Epithelial cell of alveolus of lung (primary cell): ENCODE measurements around the gene RHOT2. TPM values are rescaled to one million over a fixed set of nuclear protein-coding genes. Genes with fewer than 3 reads are reported as not detected.

ENCODE experiments used
- total RNA-seq: library from RNA; depleted of rRNA; stranded (reverse); fragments of >200 nt; gene quantifications from 2 replicates; pipeline ENCODE4 v1.2.1, GENCODE V29; 2015

Gene RHOT2
- total RNA-seq: 41.0 and 52.7 TPM in 2 replicates

DNA sequence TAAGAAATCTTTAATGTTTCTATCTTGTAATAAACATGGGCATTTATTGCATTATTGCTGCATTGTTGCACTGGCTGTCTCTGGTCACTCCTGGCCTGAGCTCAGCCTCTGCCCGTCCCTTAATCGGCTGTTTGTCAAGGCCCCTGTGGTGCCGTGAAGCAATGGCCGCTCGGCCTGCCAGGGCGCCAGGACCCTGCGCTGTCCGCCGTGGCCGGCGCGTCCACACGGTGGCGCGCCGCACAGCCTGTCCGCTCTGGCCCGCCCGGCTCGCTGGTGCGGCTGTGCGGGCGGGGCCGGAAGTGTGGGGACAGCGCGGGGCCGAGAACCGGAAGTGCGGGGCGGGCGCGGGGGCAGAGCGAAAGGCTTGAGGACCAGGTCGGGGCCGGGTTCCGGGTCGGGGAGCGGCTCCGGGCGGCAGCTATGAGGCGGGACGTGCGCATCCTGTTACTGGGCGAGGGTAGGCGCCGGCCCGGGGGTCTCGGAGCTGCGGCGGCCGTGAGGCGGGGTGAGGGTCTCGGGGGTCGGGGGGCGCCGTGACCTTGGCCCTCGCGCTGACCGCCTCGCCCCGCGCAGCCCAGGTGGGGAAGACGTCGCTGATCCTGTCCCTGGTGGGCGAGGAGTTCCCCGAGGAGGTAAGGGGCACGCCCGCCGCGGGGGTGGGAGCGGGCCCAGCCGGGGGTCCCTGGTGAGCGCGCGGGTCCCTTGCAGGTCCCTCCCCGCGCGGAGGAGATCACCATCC lies at the start of gene RHOT2:
Gene RHOT2, plus strand, starts transcription at position 353 of the 739 bp plus-strand sequence. Its CDS starts 68 bp downstream, at position 421.

GRCh38 chr16:630815-631405 lies 37.0 kb upstream of the RHOT2 start, which contains the start of gene WFIKKN1:
TSS of gene WFIKKN1 (plus strand) at chr16:630985. CDS start at chr16:631254, 269 bp downstream.

GRCh38 chr16:636206-637080 lies 31.5 kb upstream of the RHOT2 start, which contains the start of gene METTL26:
TSS of gene METTL26 (minus strand) at chr16:636305. CDS start at chr16:636290, 15 bp downstream.

DNA sequence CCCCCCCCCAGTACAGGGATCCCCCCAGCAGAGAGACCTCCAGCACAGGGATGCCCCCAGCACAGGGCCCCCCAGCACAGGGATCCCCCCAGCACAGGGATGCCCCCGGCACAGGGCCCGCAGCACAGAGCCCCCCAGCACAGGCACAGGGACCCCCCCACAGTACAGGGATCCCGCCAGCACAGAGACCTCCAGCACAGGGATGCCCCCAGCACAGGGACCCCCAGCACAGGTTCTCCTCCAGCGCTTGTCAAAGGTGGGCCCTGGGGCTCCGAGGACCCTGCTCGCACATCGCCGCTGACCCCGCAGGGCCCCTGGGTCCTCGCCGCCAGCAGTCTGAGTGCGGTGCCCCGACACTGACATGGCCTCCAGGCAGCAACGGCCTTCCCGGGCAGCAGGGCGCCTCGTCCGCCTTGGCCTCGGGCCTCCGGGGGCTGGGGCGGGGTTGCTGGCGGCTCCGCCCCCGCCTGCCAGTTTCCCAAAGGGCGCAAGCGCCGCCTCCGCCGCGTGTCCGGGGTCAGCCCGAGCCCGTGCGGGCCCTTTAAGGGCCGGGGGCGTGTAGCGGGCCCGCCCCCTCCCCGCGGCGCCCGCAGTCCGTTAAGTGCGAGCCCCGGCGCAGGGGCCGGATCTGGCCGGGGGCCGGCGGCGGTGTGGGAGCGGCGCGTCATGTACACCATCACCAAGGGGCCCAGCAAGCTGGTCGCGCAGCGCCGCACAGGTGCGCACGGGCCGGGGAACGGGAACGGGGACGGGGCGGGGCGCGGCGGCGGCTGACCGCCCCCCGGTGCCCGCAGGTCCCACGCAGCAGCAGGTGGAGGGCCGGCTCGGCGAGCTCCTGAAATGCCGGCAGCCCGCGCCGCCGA lies 26.4 kb upstream of the RHOT2 start, which contains the start of gene MCRIP2:
Gene MCRIP2, plus strand, starts transcription at position 503 of the 863 bp plus-strand sequence. Its CDS starts 164 bp downstream, at position 667.

GRCh38 chr16:648781-649589 lies 18.9 kb upstream of the RHOT2 start, which contains the start of gene WDR90:
TSS of gene WDR90 (plus strand) at chr16:649365. CDS start at chr16:649417, 52 bp downstream.

DNA sequence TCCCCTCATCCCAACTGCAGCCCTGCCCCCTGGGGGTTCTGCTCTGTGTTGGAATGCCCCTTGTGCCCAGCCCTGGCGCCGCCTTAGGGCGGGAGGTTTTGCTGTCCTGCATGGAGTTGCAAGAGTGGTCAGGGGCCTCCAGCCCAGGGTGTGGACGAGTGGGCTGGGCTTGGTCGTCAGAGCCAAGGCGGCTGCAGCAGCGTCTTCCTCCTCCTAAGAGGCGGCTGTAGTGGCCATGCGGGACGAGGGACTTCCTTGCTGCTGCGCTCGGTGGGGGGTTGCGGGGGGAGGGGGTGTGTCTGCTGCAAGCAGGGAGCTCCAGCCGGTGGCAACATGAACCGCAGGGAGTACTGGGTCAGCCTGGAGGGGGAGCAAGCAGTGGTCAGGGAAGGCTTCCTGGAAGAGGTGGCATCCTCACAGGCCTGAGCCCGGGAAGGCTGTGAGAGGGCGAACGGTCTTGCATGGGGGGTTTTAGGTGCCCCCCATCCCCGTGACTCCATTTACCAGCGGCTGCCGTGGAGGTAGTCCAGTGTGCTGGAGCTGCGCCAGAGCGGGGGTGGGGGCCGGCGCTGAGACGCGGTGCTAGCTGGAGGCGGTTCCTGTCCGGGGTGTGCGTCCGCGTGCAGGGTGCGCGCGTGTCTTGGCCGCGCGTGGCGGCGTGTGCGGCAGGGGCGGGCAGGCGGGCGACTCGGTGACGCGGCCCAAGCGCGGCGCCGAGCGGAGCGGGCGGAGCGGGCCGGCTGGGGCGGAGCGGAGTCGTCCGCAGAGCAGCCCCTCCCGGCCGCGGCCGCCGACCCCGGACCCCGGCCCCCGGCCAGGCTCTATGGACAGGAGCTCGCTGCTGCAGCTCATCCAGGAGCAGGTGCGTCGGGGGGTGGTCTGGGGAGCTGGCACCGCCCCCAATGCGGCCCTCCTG lies 7.3 kb downstream of the RHOT2 start, which contains the start of gene RHBDL1:
Gene RHBDL1, plus strand, starts transcription at position 704 of the 916 bp plus-strand sequence. Its CDS starts 120 bp downstream, at position 824.

DNA sequence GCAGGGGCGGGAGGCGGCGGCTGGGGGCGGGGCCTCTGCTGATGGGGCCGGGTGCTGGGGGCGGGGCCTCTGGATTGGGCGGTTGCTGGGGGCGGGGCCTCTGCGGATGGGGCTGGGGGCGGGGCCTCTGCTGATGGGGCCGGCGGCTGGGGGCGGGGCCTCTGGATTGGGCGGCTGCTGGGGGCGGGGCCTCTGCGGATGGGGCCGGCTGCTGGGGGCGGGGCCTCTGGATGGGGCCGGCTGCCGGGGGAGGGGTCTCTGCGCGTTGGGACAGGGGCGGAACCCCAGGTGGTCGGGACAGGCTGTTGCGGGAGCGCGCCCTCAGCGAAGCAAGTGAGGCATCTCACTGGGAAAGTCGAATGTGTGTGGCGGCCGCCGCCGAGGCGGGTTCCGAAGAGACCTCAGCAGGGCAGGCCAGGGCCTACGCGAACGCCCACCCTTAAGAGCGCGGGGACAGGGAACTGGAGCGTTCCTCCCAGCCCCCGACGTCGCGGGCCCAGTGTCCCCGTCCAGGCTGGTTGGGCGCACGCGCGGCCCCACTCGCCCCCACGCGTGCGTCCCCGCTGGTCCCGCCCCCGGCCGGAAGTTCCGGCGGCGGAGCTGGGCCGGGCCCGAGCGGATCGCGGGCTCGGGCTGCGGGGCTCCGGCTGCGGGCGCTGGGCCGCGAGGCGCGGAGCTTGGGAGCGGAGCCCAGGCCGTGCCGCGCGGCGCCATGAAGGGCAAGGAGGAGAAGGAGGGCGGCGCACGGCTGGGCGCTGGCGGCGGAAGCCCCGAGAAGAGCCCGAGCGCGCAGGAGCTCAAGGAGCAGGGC lies 12.1 kb downstream of the RHOT2 start, which contains the start of gene STUB1:
Gene STUB1, plus strand, starts transcription at position 597 of the 811 bp plus-strand sequence. Its CDS starts 116 bp downstream, at position 713.

DNA sequence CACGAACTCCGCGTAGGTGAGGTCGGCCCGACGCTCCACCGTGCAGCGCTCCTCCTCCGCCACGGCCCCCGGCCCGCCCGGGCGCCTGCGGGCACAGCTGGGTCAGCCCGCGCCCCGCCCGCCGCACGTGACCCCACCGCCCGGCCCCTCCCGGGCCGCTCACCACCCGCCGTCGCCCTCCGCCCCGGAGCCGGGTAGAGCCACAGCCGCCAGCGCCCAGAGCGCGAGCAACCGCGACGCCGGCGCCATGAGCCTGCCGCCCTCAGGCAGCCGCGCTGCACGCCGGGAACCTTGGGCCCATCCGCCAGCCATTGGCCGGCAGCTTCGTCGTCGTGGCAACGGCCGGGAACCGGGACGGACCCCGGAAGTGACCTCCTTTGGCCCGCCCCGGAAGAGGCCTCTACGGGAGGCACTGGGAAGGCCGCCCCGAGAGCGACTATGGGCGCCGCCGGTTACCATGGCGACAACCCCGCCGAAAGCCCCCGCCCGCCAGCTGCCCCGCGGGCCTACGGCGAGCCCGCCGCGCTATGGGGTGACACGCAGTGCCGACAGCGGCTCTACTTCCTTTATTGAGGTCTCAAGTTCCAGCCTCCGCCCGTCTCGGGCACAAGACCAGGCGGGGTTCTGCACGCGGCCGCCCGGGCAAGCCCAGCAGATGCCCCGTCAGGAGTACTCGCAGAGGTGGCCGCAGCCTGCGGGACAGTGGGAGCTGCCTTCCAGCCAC lies 16.3 kb downstream of the RHOT2 start, which contains the start of gene JMJD8:
Gene JMJD8, minus strand, starts transcription at position 264 of the 724 bp plus-strand sequence. Its CDS starts 15 bp downstream, at position 249.

GRCh38 chr16:705431-706188 lies 37.7 kb downstream of the RHOT2 start, which contains the start of gene FBXL16:
TSS of gene FBXL16 (minus strand) at chr16:705801. CDS start at chr16:697405, 8,396 bp downstream.

DNA sequence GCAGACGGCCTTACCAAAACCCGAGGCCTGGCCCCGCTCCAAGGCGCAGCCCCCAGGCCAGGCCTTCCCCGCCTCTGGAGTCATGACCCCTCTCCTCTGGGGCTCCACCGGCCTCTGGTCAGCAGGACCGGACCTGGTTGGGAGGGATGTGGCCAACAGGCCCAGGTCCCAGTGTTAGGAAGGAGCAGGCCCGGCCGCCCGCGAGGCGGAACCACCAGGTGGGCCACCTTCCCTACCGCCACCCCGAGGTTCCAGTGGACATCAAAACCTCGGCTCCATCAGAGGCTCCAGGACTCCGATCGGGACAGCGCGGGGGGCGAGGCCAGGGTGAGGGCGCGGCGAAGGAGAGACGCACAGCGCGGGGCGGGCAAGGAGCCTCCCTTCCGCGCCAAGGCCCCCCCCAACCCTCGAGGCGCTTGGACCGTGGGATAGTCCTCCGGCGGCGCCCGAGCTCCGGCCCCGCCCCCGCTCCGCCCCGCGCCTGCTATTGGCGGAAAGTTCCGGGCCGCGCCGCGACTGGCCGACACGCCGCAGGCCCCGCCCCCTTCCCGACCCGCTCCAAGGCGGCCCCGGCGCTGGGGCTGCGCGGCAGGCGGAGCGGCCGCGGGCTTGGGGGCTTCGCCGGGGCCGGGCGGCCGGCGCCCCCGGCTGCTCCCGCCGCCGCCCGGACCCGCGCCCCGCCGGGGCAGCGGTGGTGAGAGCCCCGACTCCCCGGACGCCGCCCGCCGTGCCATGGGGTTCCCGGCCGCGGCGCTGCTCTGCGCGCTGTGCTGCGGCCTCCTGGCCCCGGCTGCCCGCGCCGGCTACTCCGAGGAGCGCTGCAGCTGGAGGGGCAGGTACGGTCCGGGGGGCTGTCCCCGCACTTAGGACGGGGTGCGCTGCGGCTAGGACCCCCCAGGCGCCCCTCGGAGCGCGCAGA lies 46.9 kb downstream of the RHOT2 start, which contains the start of gene METRN:
Gene METRN, plus strand, starts transcription at position 561 of the 919 bp plus-strand sequence. Its CDS starts 172 bp downstream, at position 733.

GRCh38 chr16:720990-721764 lies 53.2 kb downstream of the RHOT2 start, which contains the start of gene ANTKMT:
TSS of gene ANTKMT (plus strand) at chr16:721146. CDS start at chr16:721275, 129 bp downstream.

